Muscle layer of duodenum (tissue), 2 donors: ENCODE measurements around the gene TRPV2.

Experiments used
- H3K27ac ChIP-seq: one replicate; pipeline ENCODE4 v1.7.0; 2013; ENCODE audit warnings: mild to moderate bottlenecking, low read length
- H3K27me3 ChIP-seq: one replicate; pipeline ENCODE4 v1.7.0; 2013; ENCODE audit warnings: low read depth, mild to moderate bottlenecking, control low read depth, low read length
- H3K36me3 ChIP-seq, 2 donors: one replicate each; pipeline ENCODE4 v1.7.0; 2013; ENCODE audit warnings: low read length in 2 of 2, control low read depth in 1 of 2, mild to moderate bottlenecking in 1 of 2; ENCODE audit not compliant: insufficient read depth in 2 of 2, control insufficient read depth in 1 of 2
- H3K4me1 ChIP-seq, 2 donors: one replicate each; pipeline ENCODE4 v1.7.0; 2013; ENCODE audit warnings: low read length in 2 of 2, mild to moderate bottlenecking in 2 of 2, control low read depth in 1 of 2, moderate library complexity in 1 of 2; ENCODE audit not compliant: insufficient read depth in 2 of 2, control insufficient read depth in 1 of 2
- H3K4me3 ChIP-seq, 2 donors: one replicate each; pipeline ENCODE4 v1.7.0; 2013; ENCODE audit warnings: low read length in 2 of 2, low read depth in 1 of 2, mild to moderate bottlenecking in 1 of 2
- H3K9me3 ChIP-seq, 2 donors: one replicate each; pipeline ENCODE4 v1.7.0; 2013; ENCODE audit warnings: low read length in 2 of 2, control low read depth in 1 of 2, mild to moderate bottlenecking in 1 of 2; ENCODE audit not compliant: control insufficient read depth in 1 of 2
- donor health status: healthy.

The TRPV2 gene

GRCh38 chr17:16463358-16464302 is 48.3 kb downstream of the TRPV2 start:
- peaks cover 0 to 6% of the 10 kb centered on the region in 2 donors for H3K36me3 ChIP-seq
- no peak overlapping the region for H3K4me3 ChIP-seq
- peaks cover 0 to 10% of the 10 kb centered on the region in 2 donors for H3K4me1 ChIP-seq
- H3K27ac ChIP-seq, result peak overlapping the region; percentile 90
- no peaks in the 10 kb centered on the region for H3K27me3 ChIP-seq
- no peaks in the 10 kb centered on the region for H3K9me3 ChIP-seq

- H3K4me3 ChIP-seq, result no peak overlapping the region
- peak overlapping the region; percentile 90 for H3K27ac ChIP-seq
- no peaks in the 10 kb centered on the region for H3K9me3 ChIP-seq
- H3K27me3 ChIP-seq, result no peaks in the 10 kb centered on the region
- H3K4me1 ChIP-seq, result peaks cover 1 to 11% of the 10 kb centered on the region in 2 donors
- peaks cover 0 to 6% of the 10 kb centered on the region in 2 donors for H3K36me3 ChIP-seq
Observed at GRCh38 chr17:16464303-16465051, 49.1 kb downstream of the TRPV2 start.

- H3K27me3 ChIP-seq, result no peaks in the 10 kb centered on the region
- H3K4me1 ChIP-seq, result peaks cover 5 to 16% of the 10 kb centered on the region in 2 donors
- no peak overlapping the region for H3K4me3 ChIP-seq
- peak overlapping the region; percentile 90 for H3K27ac ChIP-seq
- no peaks in the 10 kb centered on the region for H3K9me3 ChIP-seq
- H3K36me3 ChIP-seq, result peaks cover 0 to 6% of the 10 kb centered on the region in 2 donors
Observed at GRCh38 chr17:16465052-16465312, 49.6 kb downstream of the TRPV2 start.

- H3K27ac ChIP-seq, result peak overlapping the region; percentile 90
Observed at GRCh38 chr17:16465861-16466338, 50.5 kb downstream of the TRPV2 start.

GRCh38 chr17:16466407-16466806 is 51.0 kb downstream of the TRPV2 start:
- no peak overlapping the region for H3K4me3 ChIP-seq
- peaks cover 0 to 6% of the 10 kb centered on the region in 2 donors for H3K36me3 ChIP-seq
- no peaks in the 10 kb centered on the region for H3K9me3 ChIP-seq
- H3K27ac ChIP-seq, result peak overlapping the region; percentile 75
- no peaks in the 10 kb centered on the region for H3K27me3 ChIP-seq
- H3K4me1 ChIP-seq, result peaks cover 9 to 21% of the 10 kb centered on the region in 2 donors

More at GRCh38 chr17:16465861-16466338, 50.5 kb downstream of the TRPV2 start:
- Histone ChIP-seq H3K4me1 (peaks cover 9 to 21% of the 10 kb centered on the region in 2 donors), H3K36me3 (peaks cover 0 to 6% of the 10 kb centered on the region in 2 donors), H3K9me3 (no peaks in the 10 kb centered on the region), H3K27me3 (no peaks in the 10 kb centered on the region), H3K4me3 (no peak overlapping the region)

GRCh38 chr17:16467044-16467443 is 51.7 kb downstream of the TRPV2 start:
- H3K4me3 ChIP-seq, result no peak overlapping the region
- no peaks in the 10 kb centered on the region for H3K27me3 ChIP-seq
- H3K9me3 ChIP-seq, result no peaks in the 10 kb centered on the region
- peaks cover 0 to 5% of the 10 kb centered on the region in 2 donors for H3K36me3 ChIP-seq
- H3K4me1 ChIP-seq, result peaks cover 9 to 21% of the 10 kb centered on the region in 2 donors
- peak overlapping the region; percentile 75 for H3K27ac ChIP-seq

- Histone ChIP-seq H3K4me3 (no peak overlapping the region), H3K4me1 (peaks cover 12 to 16% of the 10 kb centered on the region in 2 donors), H3K27ac (no peak overlapping the region), H3K9me3 (no peaks in the 10 kb centered on the region), H3K36me3 (no peaks in the 10 kb centered on the region), H3K27me3 (no peaks in the 10 kb centered on the region)
Observed at GRCh38 chr17:16467886-16468285, 52.5 kb downstream of the TRPV2 start.

GRCh38 chr17:16468428-16468992 is 53.1 kb downstream of the TRPV2 start:
- Histone ChIP-seq H3K36me3 (no peaks in the 10 kb centered on the region), H3K27ac (no peak overlapping the region), H3K27me3 (no peaks in the 10 kb centered on the region), H3K9me3 (no peaks in the 10 kb centered on the region), H3K4me3 (no peak overlapping the region), H3K4me1 (peaks cover 12 to 16% of the 10 kb centered on the region in 2 donors)

GRCh38 chr17:16470265-16470664 is 54.9 kb downstream of the TRPV2 start:
- H3K4me3 ChIP-seq, result peak overlapping the region in 1 of 2 donors; percentile 19
- H3K27ac ChIP-seq, result peak overlapping the region; percentile 36
- peaks cover 11 to 12% of the 10 kb centered on the region in 2 donors for H3K4me1 ChIP-seq

GRCh38 chr17:16471295-16471694 is 55.9 kb downstream of the TRPV2 start:
- no peaks in the 10 kb centered on the region for H3K27me3 ChIP-seq
- H3K9me3 ChIP-seq, result no peaks in the 10 kb centered on the region
- H3K36me3 ChIP-seq, result no peaks in the 10 kb centered on the region
- H3K27ac ChIP-seq, result no peak overlapping the region
- H3K4me1 ChIP-seq, result peaks cover 11 to 12% of the 10 kb centered on the region in 2 donors
- H3K4me3 ChIP-seq, result no peak overlapping the region

More at GRCh38 chr17:16470265-16470664, 54.9 kb downstream of the TRPV2 start:
- Histone ChIP-seq H3K9me3 (no peaks in the 10 kb centered on the region), H3K27me3 (no peaks in the 10 kb centered on the region), H3K36me3 (no peaks in the 10 kb centered on the region)

- H3K27me3 ChIP-seq, result no peaks in the 10 kb centered on the region
- H3K4me1 ChIP-seq, result peaks cover 12 to 14% of the 10 kb centered on the region in 2 donors
- no peaks in the 10 kb centered on the region for H3K9me3 ChIP-seq
- H3K36me3 ChIP-seq, result no peaks in the 10 kb centered on the region
- H3K27ac ChIP-seq, result no peak overlapping the region
- H3K4me3 ChIP-seq, result no peak overlapping the region
Observed at GRCh38 chr17:16472539-16472938, 57.2 kb downstream of the TRPV2 start.
